MM.1S (cell line): Measurements from ENCODE around the gene SCART1.

ENCODE experiments used
- CTCF ChIP-seq: fragments of 300-600 bp; sonication (generic); IDR thresholded peaks from 2 replicates; pipeline ENCODE4 v1.5.1; 2016; ENCODE audit warnings: antibody characterized with exemption, low read length, mixed read lengths
- EZH2phosphoT487 ChIP-seq: fragments of 300-600 bp; sonication (generic); IDR thresholded peaks from 2 replicates; pipeline ENCODE4 v1.6.1; 2018; ENCODE audit warnings: antibody characterized with exemption, low read length

DNA sequence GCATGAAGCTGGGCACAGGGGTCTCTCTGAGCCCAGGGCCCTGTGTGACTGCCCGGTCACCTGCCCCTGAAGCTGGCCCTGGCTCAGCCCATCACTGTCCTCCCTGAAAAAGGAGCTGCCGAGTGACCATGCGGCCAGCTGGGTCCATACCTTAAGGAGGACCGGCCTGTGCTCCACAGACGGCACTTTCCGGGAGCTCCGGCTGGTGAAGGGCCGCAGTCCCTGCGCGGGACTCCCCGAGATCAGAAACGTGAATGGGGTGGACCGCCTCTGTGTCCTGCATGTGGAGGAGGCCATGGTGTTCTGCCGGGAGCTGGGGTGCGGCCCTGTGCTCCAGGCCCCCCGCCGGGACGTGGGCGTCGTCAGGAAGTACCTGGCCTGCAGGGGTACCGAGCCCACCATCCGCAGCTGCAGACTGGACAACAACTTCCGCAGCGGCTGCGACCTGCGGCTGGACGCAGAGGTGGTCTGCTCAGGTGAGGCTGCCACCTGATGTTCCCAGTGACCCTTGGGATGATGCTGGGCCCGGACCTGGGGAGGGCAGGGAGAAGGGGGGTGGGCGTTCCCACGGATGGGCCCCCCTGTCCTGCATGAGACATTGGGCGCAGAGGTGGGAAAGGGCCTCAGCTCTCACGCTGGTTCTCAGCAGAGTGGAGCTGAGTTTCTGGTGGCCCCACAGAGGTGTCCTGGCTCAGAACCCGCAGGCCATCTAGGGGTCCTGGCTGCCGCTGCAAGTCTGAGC lies 3.5 kb downstream of the SCART1 start:
- TF ChIP-seq CTCF = no peak
- no peak for TF ChIP-seq EZH2phosphoT487
